Heart right ventricle (tissue), 16 donors: Measurements from ENCODE around the gene HDHD5. TPM values are rescaled to one million over a fixed set of nuclear protein-coding genes. Genes with fewer than 3 reads are reported as not detected.

Experiments
- ATAC-seq, 8 donors: fragments of 200-7000 bp; cut with Tn5 transposase; one replicate each; pipeline ENCODE4 v1.9.1; 2020; ENCODE audit warnings: mild to moderate bottlenecking in 8 of 8, moderate library complexity in 8 of 8, moderate number of reproducible peaks in 1 of 8
- DNase-seq, 2 donors: peaks; one replicate each; pipeline ENCODE4 v3.0.0-alpha.2; 2020
- H3K27ac ChIP-seq, 10 donors: fragments of 200-600 bp; sonication (generic) in 2 of 10; one replicate each; pipeline versions ENCODE4 v1.5.0 to v1.8.0; 2020 to 2022; ENCODE audit warnings: mild to moderate bottlenecking in 3 of 10
- H3K27me3 ChIP-seq, 7 donors: fragments of 200-600 bp; one replicate each; pipeline ENCODE4 v1.8.0; 2021 to 2022; ENCODE audit warnings: mild to moderate bottlenecking in 2 of 7
- H3K36me3 ChIP-seq, 9 donors: fragments of 200-600 bp; sonication (generic) in 1 of 9; one replicate each; pipeline versions ENCODE4 v1.5.0 to v1.8.0; 2020 to 2022; ENCODE audit warnings: mild to moderate bottlenecking in 2 of 9
- H3K4me1 ChIP-seq, 9 donors: fragments of 200-600 bp; sonication (generic) in 1 of 9; one replicate each; pipeline versions ENCODE4 v1.5.0 to v1.8.0; 2020 to 2022; ENCODE audit warnings: mild to moderate bottlenecking in 4 of 9
- H3K4me3 ChIP-seq, 10 donors: fragments of 200-600 bp; sonication (generic) in 2 of 10; one replicate each; pipeline versions ENCODE4 v1.5.0 to v1.8.0; 2020 to 2022; ENCODE audit warnings: mild to moderate bottlenecking in 7 of 10, moderate library complexity in 2 of 10
- H3K9me3 ChIP-seq, 11 donors: fragments of 200-600 bp in 10 of 11; sonication (generic) in 2 of 11; one replicate each; pipeline versions ENCODE4 v1.5.0 to v1.8.0; 2013 to 2022; ENCODE audit warnings: mild to moderate bottlenecking in 2 of 11, control low read depth in 1 of 11, moderate library complexity in 1 of 11
- CTCF ChIP-seq, 9 donors: fragments of 200-600 bp; sonication (generic) in 2 of 9; IDR thresholded peaks; one replicate each; pipeline versions ENCODE4 v1.5.0 to v1.8.0; 2021 to 2022; ENCODE audit warnings: antibody characterized with exemption in 9 of 9, mild to moderate bottlenecking in 5 of 9, moderate library complexity in 1 of 9
- WGBS, 2 donors: extraction: QIAGEN DNeasy Blood & Tissue Kit; methylation state at CpG; one replicate each; pipeline ENCODE4 v1.1.7; 2013; ENCODE audit warnings: inconsistent platforms in 1 of 2; 5-methylcytosine and 5-hydroxymethylcytosine counted together
- intact Hi-C, 10 donors: fragments of 100-400 bp; cut with DNase I; formaldehyde crosslinking; loops; one replicate each; pipeline versions ENCODE4 v1.11.1 to v1.14.2; 2022
- polyA plus RNA-seq, 2 donors: library from polyadenylated mRNA; stranded (reverse); fragments of 200-250 nt; gene quantifications; one replicate each; pipeline ENCODE4 v1.2.3, GENCODE V29; 2013
- total RNA-seq, 10 donors: library from RNA; stranded (reverse); fragmentation: NEBNext Ultra II Directional in 3 of 10; extraction: Animal tissue kit (Norgen Biotek cat#: 25700) in 3 of 10; gene quantifications; one replicate each; pipeline versions ENCODE4 v1.2.1 to v1.2.4, GENCODE V29; 2021 to 2023
- donor health status: Arrhythmogenic right ventricular cardiomyopathy.
- donor health status: ischemic (EF 13 %, LVEDD 7.1; RV severe dilation, severe dysfunction).
- donor health status: healthy with polysubstance abuse.
- donor health status: DM: no; HTN: yes; CAD: no.
- donor health status: DM: no; HTN: no; CAD: no.
- donor health status: ischemic (EF 25% LVEDD 6.9; RV normal size, moderate dysfunction).
- donor health status: ischemic (EF 25% LVEDD 5.7; RV mildly dilated, moderate dysfunction).
- donor health status: healthy.
- donor health status: DM: yes; HTN: yes; CAD: no.
- donor health status: Ischemic cardiomyopathy.
- donor health status: ischemic (EF 35%, LVEDD 5.7; RV mildly dilated, moderate dysfunction).
- donor health status: nonischemic (EF 11% LVEDD 7.7; RV severe dilation, severe dysfunction).
- donor health status: DM: yes; HTN: yes; CAD: no.
- donor health status: PGD.
- donor health status: ischemic (EF 29% LVEDD 5.4; RV normal size, mild dysfunction).
- donor health status: nonischemic (EF 23%, LVEDD 6.1; RV moderate dilation, normal function).

Gene HDHD5
- total and polyA plus RNA-seq, 12 donors: 23.6 to 60.4 (median 50.3) TPM

GRCh38 chr22:17191163-17191784, 32.2 kb upstream of the HDHD5 start:
- 87% methylated on average over 12 of the region's 12 CpGs for WGBS, 2 donors
- Histone ChIP-seq H3K9me3 (no peaks in the 10 kb centered on the region), H3K36me3 (peaks cover 0 to 49% (median 18%) of the 10 kb centered on the region in 9 donors), H3K4me3 (no peak overlapping the region), H3K27me3 (no peaks in the 10 kb centered on the region), H3K27ac (no peak overlapping the region), H3K4me1 (peaks cover 0 to 3% (median 0%) of the 10 kb centered on the region in 9 donors)
- TF ChIP-seq CTCF (IDR thresholded peaks at IDR 0.05): no peak
- intact Hi-C loops: loop anchor here in 1 of 10 donors (10.0 kb wide), 1 partner anchor 184 kb away; no protein-coding TSS in a partner anchor
- ATAC-seq (no peak), DNase-seq (no peak)

- intact Hi-C loops: loop anchor here in 1 of 10 donors (10.0 kb wide), 1 partner anchor 184 kb away; no protein-coding TSS in a partner anchor
- no peak for DNase-seq
- no peak for TF ChIP-seq CTCF (IDR thresholded peaks at IDR 0.05)
These were observed 31.6 kb upstream of the HDHD5 start for GRCh38 chr22:17190702-17191101.

GRCh38 chr22:17176715-17177114, 17.6 kb upstream of the HDHD5 start:
- peaks cover 0 to 28% (median 0%) of the 10 kb centered on the region in 9 donors for H3K36me3 ChIP-seq
- TF ChIP-seq CTCF (IDR thresholded peaks at IDR 0.05): no peak
- ATAC-seq (no peak), DNase-seq (no peak)
- peaks cover 0 to 12% (median 9%) of the 10 kb centered on the region in 9 donors for H3K4me1 ChIP-seq
- no peaks in the 10 kb centered on the region for H3K27me3 ChIP-seq
- 94 to 97% methylated on average over 8 of the region's 8 CpGs for WGBS, 2 donors
- H3K9me3 ChIP-seq: no peaks in the 10 kb centered on the region
- H3K4me3 ChIP-seq: no peak overlapping the region
- H3K27ac ChIP-seq: no peak overlapping the region
- intact Hi-C loops: loop anchor here in 2 of 10 donors (10.0 kb wide), 2 partner anchors 328 to 458 kb away; partner anchors contain the start of gene BCL2L13 (in 1 of the 2)

More at GRCh38 chr22:17190702-17191101, 31.6 kb upstream of the HDHD5 start:
- ATAC-seq: peak in 1 of 8 donors; percentile 41
- H3K4me1 ChIP-seq: no peaks in the 10 kb centered on the region
- peaks cover 0 to 55% (median 21%) of the 10 kb centered on the region in 9 donors for H3K36me3 ChIP-seq
- H3K27me3 ChIP-seq: no peaks in the 10 kb centered on the region
- no peak overlapping the region for H3K4me3 ChIP-seq
- WGBS, 2 donors: 83 to 91% methylated on average over 10 of the region's 10 CpGs
- no peak overlapping the region for H3K27ac ChIP-seq
- no peaks in the 10 kb centered on the region for H3K9me3 ChIP-seq

- ATAC-seq: peak; percentile 5 to 61 (median 48)
- Histone ChIP-seq H3K4me1 (peaks cover 0 to 30% (median 14%) of the 10 kb centered on the region in 9 donors), H3K27me3 (no peaks in the 10 kb centered on the region), H3K36me3 (no peaks in the 10 kb centered on the region), H3K9me3 (no peaks in the 10 kb centered on the region), H3K27ac (peak overlapping the region; percentile 89 to 99 (median 96)), H3K4me3 (peak overlapping the region; percentile 29 to 74 (median 65))
- peak; percentile 53 to 55 for DNase-seq
- TF ChIP-seq CTCF (IDR thresholded peaks at IDR 0.05): no peak
- intact Hi-C loops: loop anchor here in 7 of 10 donors (5.0 to 10.0 kb wide), 9 partner anchors 50 to 463 kb away; partner anchors contain the start of genes CECR2 (in 2 of the 7), TMEM121B (in 2 of the 7), BCL2L13 (in 1 of the 7) and IL17RA (in 1 of the 7)
- 27 to 39% methylated on average over 24 of the region's 24 CpGs for WGBS, 2 donors
These were observed 13.2 kb upstream of the HDHD5 start for GRCh38 chr22:17172029-17172833.
